ENCODE data around the gene TNFAIP3.
"Not testable (repeated sequence)": the region's sequence is repeated elsewhere in the genome, so short reads cannot be mapped to it uniquely, and the experiment has no call there.

- not testable (repeated sequence) for TF ChIP-seq CTCF, POLR2A (IDR thresholded peaks at IDR 0.05)
These were observed 22.3 kb upstream of the TNFAIP3 start for GRCh38 chr6:137844773-137845172.

Data from uterus (tissue), 2 donors.